ENCODE data around the gene TOX3.

TOX3 gene

DNA sequence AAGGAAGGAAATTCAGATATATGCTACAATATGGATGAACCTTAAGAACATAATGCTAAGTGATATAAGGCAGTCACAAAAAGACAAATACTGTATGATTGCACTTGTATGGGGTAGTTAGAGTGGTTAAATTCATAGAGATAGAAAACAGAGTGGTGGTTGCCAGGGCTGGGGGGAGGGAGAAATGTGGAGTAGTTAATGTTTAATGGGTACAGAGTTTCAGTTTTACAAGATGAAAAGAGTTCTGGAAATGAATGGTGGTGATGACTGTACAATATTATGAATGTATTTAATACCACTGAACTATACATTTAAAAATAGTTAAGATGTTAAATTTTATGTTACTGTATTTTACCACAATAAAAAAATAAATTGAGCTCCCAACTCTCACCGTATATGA, 157.9 kb downstream of the TOX3 start:
- DNase-seq (no peak), ATAC-seq (no peak)
